SU-DHL-6 (cell line): ENCODE measurements around the gene OPRM1.

ENCODE experiments used
- H2AFZ ChIP-seq: fragments of 200-600 bp; sonication (generic); 2 replicates; pipeline ENCODE4 v1.6.1; 2014; ENCODE audit warnings: low read depth, mild to moderate bottlenecking, moderate library complexity, mixed read lengths, antibody characterized with exemption, low read length; ENCODE audit not compliant: severe bottlenecking
- H3F3A ChIP-seq: fragments of 200-600 bp; shearing (Covaris generic); 2 replicates; pipeline ENCODE4 v1.6.0; 2016; ENCODE audit warnings: antibody characterized with exemption, mild to moderate bottlenecking; ENCODE audit not compliant: insufficient read depth
- H3K27ac ChIP-seq: fragments of 200-600 bp; sonication (generic); 2 replicates; pipeline ENCODE4 v1.5.1; 2016; ENCODE audit warnings: low read depth, mild to moderate bottlenecking, low read length, moderate library complexity, mixed read lengths
- H3K27me3 ChIP-seq: fragments of 200-600 bp; sonication (generic), shearing (Covaris generic); 2 replicates; pipeline ENCODE4 v1.6.0; 2014; ENCODE audit warnings: mild to moderate bottlenecking, low read length
- H3K36me3 ChIP-seq: fragments of 200-600 bp; sonication (generic); 2 replicates; pipeline ENCODE4 v1.6.1; 2014; ENCODE audit warnings: mild to moderate bottlenecking, low read length, mixed read lengths
- H3K4me2 ChIP-seq: fragments of 300-600, 200-600 bp; shearing (Covaris generic), sonication (generic); 2 replicates; pipeline ENCODE4 v1.6.0; 2014; ENCODE audit warnings: low read length, low read depth, mild to moderate bottlenecking; ENCODE audit not compliant: poor library complexity, severe bottlenecking
- H3K4me3 ChIP-seq: fragments of 200-600 bp; sonication (generic); 2 replicates; pipeline ENCODE4 v1.5.1; 2014; ENCODE audit warnings: antibody characterized with exemption, low read length, mild to moderate bottlenecking, mixed read lengths; ENCODE audit not compliant: insufficient read depth, poor library complexity, severe bottlenecking
- H3K79me2 ChIP-seq: fragments of 200-600 bp; sonication (generic); 2 replicates; pipeline ENCODE4 v1.6.1; 2014; ENCODE audit warnings: mild to moderate bottlenecking, low read length, moderate library complexity; ENCODE audit not compliant: insufficient read depth
- H3K9ac ChIP-seq: fragments of 200-600 bp; sonication (generic); 2 replicates; pipeline ENCODE4 v1.7.0; 2014; ENCODE audit warnings: mild to moderate bottlenecking, low read length
- H3K9me2 ChIP-seq: fragments of 200-600 bp; sonication (generic); replicated peaks from 2 replicates; pipeline ENCODE4 v1.6.1; 2014; ENCODE audit warnings: low read length; ENCODE audit not compliant: insufficient read depth
- H3K9me3 ChIP-seq: fragments of 200-600 bp; sonication (generic); 2 replicates; pipeline ENCODE4 v1.6.1; 2014; ENCODE audit warnings: low read length, mixed read lengths; ENCODE audit not compliant: insufficient read depth
- H4K20me1 ChIP-seq: fragments of 200-600 bp; sonication (generic); 2 replicates; pipeline ENCODE4 v1.6.1; 2014; ENCODE audit warnings: low read depth, mild to moderate bottlenecking, antibody characterized with exemption, low read length, moderate library complexity, mixed read lengths
- EZH2phosphoT487 ChIP-seq: fragments of 200-600 bp; sonication (generic), shearing (Covaris generic); conservative IDR thresholded peaks from 2 replicates; pipeline ENCODE4 v1.6.1; 2018; ENCODE audit warnings: mild to moderate bottlenecking, antibody characterized with exemption, low read length, moderate library complexity, mixed read lengths
- TF ChIP-seq, protein P1 (sequence below): fragments of 200-600 bp; sonication (generic); IDR thresholded peaks from one replicate; pipeline ENCODE4 v1.5.1; 2017; ENCODE audit warnings: antibody characterized with exemption, mild to moderate bottlenecking, low read length, moderate library complexity; ENCODE audit not compliant: insufficient read depth, poor library complexity, severe bottlenecking

The OPRM1 gene

GRCh38 chr6:154295733-154296132 lies 256.7 kb downstream of the OPRM1 start:
- Histone ChIP-seq H3K27me3 (no peaks in the 10 kb centered on the region), H3K27ac (no peak overlapping the region), H2AFZ (no peak overlapping the region), H3K79me2 (no peaks in the 10 kb centered on the region), H3K4me3 (no peak overlapping the region), H3K4me2 (no peak overlapping the region), H3F3A (no peaks in the 10 kb centered on the region), H3K9me2 (no peaks in the 10 kb centered on the region), H3K9me3 (no peaks in the 10 kb centered on the region), H3K36me3 (no peaks in the 10 kb centered on the region), H4K20me1 (no peaks in the 10 kb centered on the region), H3K9ac (no peak overlapping the region)
- no peak for TF ChIP-seq EZH2phosphoT487
- TF ChIP-seq, protein P1, sequence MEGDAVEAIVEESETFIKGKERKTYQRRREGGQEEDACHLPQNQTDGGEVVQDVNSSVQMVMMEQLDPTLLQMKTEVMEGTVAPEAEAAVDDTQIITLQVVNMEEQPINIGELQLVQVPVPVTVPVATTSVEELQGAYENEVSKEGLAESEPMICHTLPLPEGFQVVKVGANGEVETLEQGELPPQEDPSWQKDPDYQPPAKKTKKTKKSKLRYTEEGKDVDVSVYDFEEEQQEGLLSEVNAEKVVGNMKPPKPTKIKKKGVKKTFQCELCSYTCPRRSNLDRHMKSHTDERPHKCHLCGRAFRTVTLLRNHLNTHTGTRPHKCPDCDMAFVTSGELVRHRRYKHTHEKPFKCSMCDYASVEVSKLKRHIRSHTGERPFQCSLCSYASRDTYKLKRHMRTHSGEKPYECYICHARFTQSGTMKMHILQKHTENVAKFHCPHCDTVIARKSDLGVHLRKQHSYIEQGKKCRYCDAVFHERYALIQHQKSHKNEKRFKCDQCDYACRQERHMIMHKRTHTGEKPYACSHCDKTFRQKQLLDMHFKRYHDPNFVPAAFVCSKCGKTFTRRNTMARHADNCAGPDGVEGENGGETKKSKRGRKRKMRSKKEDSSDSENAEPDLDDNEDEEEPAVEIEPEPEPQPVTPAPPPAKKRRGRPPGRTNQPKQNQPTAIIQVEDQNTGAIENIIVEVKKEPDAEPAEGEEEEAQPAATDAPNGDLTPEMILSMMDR = no peak
